ENCODE results near the gene IL25. TPM values are rescaled to one million over a fixed set of nuclear protein-coding genes. Genes with fewer than 3 reads are reported as not detected.

The IL25 gene
- total RNA-seq, 1 donor from 2014 or later: not detected

Other genes with a start within 250 kb of the IL25 start
- gene SLC7A8, start 189.1 kb upstream of the IL25 start, total RNA-seq: 0.29 TPM in 1 of 2 replicates, not detected in the other
- gene RNF212B, start 134.9 kb upstream of the IL25 start, total RNA-seq: not detected in 2 replicates
- 13.8 and 14.6 TPM in 2 replicates for gene HOMEZ, start 86.7 kb upstream of the IL25 start, total RNA-seq
- gene PPP1R3E, start 70.0 kb upstream of the IL25 start, total RNA-seq: 1.3 and 4.7 TPM in 2 replicates
- 12.6 and 23.5 TPM in 2 replicates for gene BCL2L2, start 66.0 kb upstream of the IL25 start, total RNA-seq
- 60.7 and 79.2 TPM in 2 replicates for gene PABPN1, start 51.4 kb upstream of the IL25 start, total RNA-seq
- gene SLC22A17, start 19.9 kb upstream of the IL25 start, total RNA-seq: 1.2 and 7.3 TPM in 2 replicates
- gene EFS, start 7.6 kb upstream of the IL25 start, total RNA-seq: 0.24 and 0.82 TPM in 2 replicates
- not detected in 2 replicates for gene CMTM5, start 4.2 kb downstream of the IL25 start, total RNA-seq
- gene MYH6, start 35.5 kb downstream of the IL25 start, total RNA-seq: not detected in 2 replicates
- gene MYH7, start 62.9 kb downstream of the IL25 start, total RNA-seq: not detected in 2 replicates
- 24.6 and 26.5 TPM in 2 replicates for gene NGDN, start 96.9 kb downstream of the IL25 start, total RNA-seq
- gene ZFHX2, start 179.0 kb downstream of the IL25 start, total RNA-seq: 0.93 and 1.8 TPM in 2 replicates
- gene THTPA, start 183.5 kb downstream of the IL25 start, total RNA-seq: 3.3 and 9.2 TPM in 2 replicates
- gene AP1G2, start 195.0 kb downstream of the IL25 start, total RNA-seq: 36.8 and 38.9 TPM in 2 replicates
- 0.53 TPM in 1 of 2 replicates, not detected in the other for gene JPH4, start 206.0 kb downstream of the IL25 start, total RNA-seq